Osteocyte (in vitro differentiated cells): Measurements from ENCODE around the gene ARL11. TPM values are rescaled to one million over a fixed set of nuclear protein-coding genes. Genes with fewer than 3 reads are reported as not detected.
A peak's percentile ranks its signal among the peaks of the same experiment; 100 is the strongest.

Experiments used
- DNase-seq: peaks from one replicate; pipeline ENCODE4 v3.0.0; 2021; ENCODE audit warnings: mixed read lengths; ENCODE audit not compliant: unreplicated experiment; ENCODE audit errors: extremely low spot score
- H3K27ac Mint-ChIP-seq: one replicate; pipeline ENCODE4 v1.8.0; 2021; ENCODE audit warnings: mild to moderate bottlenecking, mixed read lengths; ENCODE audit not compliant: unreplicated experiment
- H3K27me3 Mint-ChIP-seq: one replicate; pipeline ENCODE4 v1.8.0; 2021; ENCODE audit warnings: mixed read lengths; ENCODE audit not compliant: unreplicated experiment
- H3K36me3 Mint-ChIP-seq: one replicate; pipeline ENCODE4 v1.8.0; 2021; ENCODE audit warnings: mixed read lengths; ENCODE audit not compliant: unreplicated experiment
- H3K4me1 Mint-ChIP-seq: one replicate; pipeline ENCODE4 v1.8.0; 2021; ENCODE audit warnings: mixed read lengths; ENCODE audit not compliant: unreplicated experiment
- H3K4me3 Mint-ChIP-seq: one replicate; pipeline ENCODE4 v1.8.0; 2021; ENCODE audit warnings: mild to moderate bottlenecking, moderate library complexity, mixed read lengths; ENCODE audit not compliant: unreplicated experiment
- H3K9me3 Mint-ChIP-seq: one replicate; pipeline ENCODE4 v1.8.0; 2021; ENCODE audit warnings: mixed read lengths; ENCODE audit not compliant: unreplicated experiment
- total RNA-seq: library from RNA; stranded (reverse); gene quantifications from 2 replicates; pipeline ENCODE4 v1.2.1, GENCODE V29; 2021
- TF ChIP-seq, protein P1 (sequence below): fragments of 200-600 bp; sonication (generic); IDR thresholded peaks from 2 replicates; pipeline ENCODE4 v1.5.0; 2021; ENCODE audit warnings: antibody characterized with exemption, mild to moderate bottlenecking, moderate library complexity

ARL11 gene
- total RNA-seq, 1 donor from 2014 or later: not detected

DNA sequence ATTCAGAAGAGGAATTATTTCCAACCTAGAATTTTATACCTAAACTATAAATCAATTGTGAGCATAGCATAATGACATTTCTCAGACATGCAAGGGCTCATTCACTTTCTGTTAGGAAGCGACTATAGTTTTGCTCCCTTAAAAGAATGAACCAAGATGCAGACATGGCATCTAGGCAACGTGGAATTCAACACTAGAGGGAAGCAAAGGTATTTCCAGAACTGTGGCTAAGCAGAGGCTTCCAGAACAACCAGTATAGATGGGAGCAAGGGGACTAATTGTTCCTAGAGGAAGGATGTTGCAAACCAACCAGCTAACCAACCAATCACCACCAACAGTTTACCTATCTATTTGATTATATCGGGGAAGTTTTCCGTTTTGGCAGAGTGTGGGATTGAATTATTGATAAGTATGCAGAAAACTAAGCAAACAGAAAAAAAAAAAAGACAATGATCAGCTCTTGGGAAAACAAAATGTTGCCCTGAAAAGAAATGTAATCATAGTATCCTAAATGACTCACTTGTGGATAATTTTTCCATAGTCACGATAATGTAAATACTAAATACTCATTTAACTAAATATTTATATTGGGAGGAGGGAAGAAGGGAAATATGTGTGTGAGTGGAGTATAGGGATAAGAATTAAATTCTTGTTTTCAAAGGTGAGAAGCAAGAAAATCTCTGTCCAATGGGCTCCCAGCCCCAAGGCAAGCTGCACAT lies 21.1 kb downstream of the ARL11 start:
- H3K4me1 Mint-ChIP-seq: peaks cover 4% of the 10 kb centered on the region
- DNase-seq: no peak
- no peaks in the 10 kb centered on the region for H3K36me3 Mint-ChIP-seq
- TF ChIP-seq, protein P1, sequence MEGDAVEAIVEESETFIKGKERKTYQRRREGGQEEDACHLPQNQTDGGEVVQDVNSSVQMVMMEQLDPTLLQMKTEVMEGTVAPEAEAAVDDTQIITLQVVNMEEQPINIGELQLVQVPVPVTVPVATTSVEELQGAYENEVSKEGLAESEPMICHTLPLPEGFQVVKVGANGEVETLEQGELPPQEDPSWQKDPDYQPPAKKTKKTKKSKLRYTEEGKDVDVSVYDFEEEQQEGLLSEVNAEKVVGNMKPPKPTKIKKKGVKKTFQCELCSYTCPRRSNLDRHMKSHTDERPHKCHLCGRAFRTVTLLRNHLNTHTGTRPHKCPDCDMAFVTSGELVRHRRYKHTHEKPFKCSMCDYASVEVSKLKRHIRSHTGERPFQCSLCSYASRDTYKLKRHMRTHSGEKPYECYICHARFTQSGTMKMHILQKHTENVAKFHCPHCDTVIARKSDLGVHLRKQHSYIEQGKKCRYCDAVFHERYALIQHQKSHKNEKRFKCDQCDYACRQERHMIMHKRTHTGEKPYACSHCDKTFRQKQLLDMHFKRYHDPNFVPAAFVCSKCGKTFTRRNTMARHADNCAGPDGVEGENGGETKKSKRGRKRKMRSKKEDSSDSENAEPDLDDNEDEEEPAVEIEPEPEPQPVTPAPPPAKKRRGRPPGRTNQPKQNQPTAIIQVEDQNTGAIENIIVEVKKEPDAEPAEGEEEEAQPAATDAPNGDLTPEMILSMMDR: peak; percentile 53
- H3K9me3 Mint-ChIP-seq: no peaks in the 10 kb centered on the region
- no peak overlapping the region for H3K4me3 Mint-ChIP-seq
- no peaks in the 10 kb centered on the region for H3K27me3 Mint-ChIP-seq
- H3K27ac Mint-ChIP-seq: no peak overlapping the region

DNA sequence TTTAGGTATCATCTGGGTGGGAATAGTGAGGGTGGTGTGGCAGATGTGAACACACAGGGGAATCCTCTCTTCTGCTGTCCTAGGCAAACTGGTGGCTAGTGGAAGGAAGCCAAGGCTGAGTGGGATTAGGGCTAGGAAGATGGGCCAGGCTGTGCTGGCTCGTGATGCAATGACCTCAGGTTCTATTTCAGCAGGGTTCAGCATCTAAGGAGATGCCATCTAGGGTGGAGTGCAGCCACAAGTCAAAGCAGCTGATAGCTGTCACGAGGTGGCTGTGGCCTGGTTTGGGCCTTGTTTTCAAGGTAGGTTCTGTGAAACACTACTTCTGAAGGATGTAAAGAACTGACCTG lies 21.6 kb downstream of the ARL11 start:
- no peak for DNase-seq
- peaks cover 4% of the 10 kb centered on the region for H3K4me1 Mint-ChIP-seq
- H3K27ac Mint-ChIP-seq: no peak overlapping the region
- no peak overlapping the region for H3K4me3 Mint-ChIP-seq
- H3K27me3 Mint-ChIP-seq: no peaks in the 10 kb centered on the region
- H3K9me3 Mint-ChIP-seq: no peaks in the 10 kb centered on the region
- H3K36me3 Mint-ChIP-seq: no peaks in the 10 kb centered on the region
- TF ChIP-seq, protein P1: no peak

- H3K4me1 Mint-ChIP-seq: peaks cover 4% of the 10 kb centered on the region
Measured at GRCh38 chr13:49651570-49652354, 23.5 kb downstream of the ARL11 start.

DNA sequence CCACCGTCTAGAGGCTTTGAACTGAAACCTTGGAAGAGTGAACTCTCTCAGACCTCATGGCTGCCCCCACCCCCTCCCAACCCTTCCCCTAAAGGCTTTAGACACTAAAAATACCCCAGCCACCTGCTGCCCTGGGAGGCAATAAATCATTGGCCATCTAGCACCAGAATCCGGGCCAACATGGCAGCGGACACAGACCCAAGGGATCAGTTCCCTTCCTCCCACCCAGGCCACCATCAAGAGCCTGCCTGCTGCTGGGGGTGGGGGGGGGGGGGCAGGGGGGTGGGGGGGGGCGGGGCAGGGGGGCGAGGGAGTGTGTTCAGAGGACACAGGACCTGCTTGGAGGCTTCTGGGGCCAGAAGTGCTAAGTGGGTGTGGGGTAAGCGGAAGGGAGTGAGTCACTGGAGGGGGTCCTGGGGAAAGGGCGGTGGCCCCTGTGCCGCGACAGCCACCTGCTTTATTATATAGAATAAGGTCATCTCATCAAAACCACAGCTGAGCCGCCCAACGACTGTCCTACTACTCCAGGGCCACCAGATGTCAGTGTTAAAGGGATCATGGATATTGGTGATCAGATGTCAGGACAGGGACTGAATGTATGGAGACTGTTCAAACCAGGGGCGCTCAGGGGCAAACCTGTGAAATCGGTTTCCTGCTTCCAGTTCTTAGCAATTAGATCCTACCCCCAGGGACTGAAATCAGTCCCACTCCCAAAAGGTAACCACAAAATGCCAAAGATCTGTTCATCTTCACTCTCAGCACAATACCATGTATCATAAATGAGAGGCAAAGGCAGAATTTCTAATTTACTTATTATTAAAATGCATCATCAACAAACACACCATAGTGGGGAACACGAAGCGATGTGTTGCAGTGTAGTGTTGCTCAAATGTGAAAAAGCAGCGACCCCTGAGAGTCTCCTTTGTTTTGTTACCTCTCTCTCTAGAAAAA lies 24.3 kb downstream of the ARL11 start:
- TF ChIP-seq, protein P1: peak; percentile 60
- Mint-ChIP-seq H3K27me3 (no peaks in the 10 kb centered on the region), H3K36me3 (no peaks in the 10 kb centered on the region), H3K9me3 (no peaks in the 10 kb centered on the region), H3K4me3 (no peak overlapping the region), H3K27ac (no peak overlapping the region), H3K4me1 (peaks cover 4% of the 10 kb centered on the region)
- no peak for DNase-seq

More at GRCh38 chr13:49651570-49652354, 23.5 kb downstream of the ARL11 start:
- Mint-ChIP-seq H3K4me3 (no peak overlapping the region), H3K36me3 (no peaks in the 10 kb centered on the region), H3K27ac (no peak overlapping the region), H3K27me3 (no peaks in the 10 kb centered on the region), H3K9me3 (no peaks in the 10 kb centered on the region)
- DNase-seq: no peak
- TF ChIP-seq, protein P1: no peak
